Dedifferentiated amniotic fluid mesenchymal stem cell (primary cell): ENCODE results near the gene DNAH9.

Source experiments
- DNase-seq: peaks from one replicate; pipeline ENCODE4 v3.0.0-alpha.2; 2016; ENCODE audit errors: extremely low spot score

DNAH9 gene

GRCh38 chr17:11757815-11758214 is 159.5 kb downstream of the DNAH9 start:
- DNase-seq: no peak

GRCh38 chr17:11768106-11768505 is 169.8 kb downstream of the DNAH9 start:
- no peak for DNase-seq

GRCh38 chr17:11768981-11769380 is 170.7 kb downstream of the DNAH9 start:
- DNase-seq: no peak

GRCh38 chr17:11772031-11772430 is 173.8 kb downstream of the DNAH9 start:
- no peak for DNase-seq

GRCh38 chr17:11779892-11780291 is 181.6 kb downstream of the DNAH9 start:
- DNase-seq: no peak

GRCh38 chr17:11780621-11781020 is 182.4 kb downstream of the DNAH9 start:
- no peak for DNase-seq

GRCh38 chr17:11786711-11787438 is 188.6 kb downstream of the DNAH9 start:
- no peak for DNase-seq

- no peak for DNase-seq
These were observed 197.6 kb downstream of the DNAH9 start for GRCh38 chr17:11795906-11796305.

GRCh38 chr17:11797803-11798202 is 199.5 kb downstream of the DNAH9 start:
- DNase-seq: no peak

GRCh38 chr17:11803231-11803969 is 205.1 kb downstream of the DNAH9 start:
- DNase-seq: no peak

GRCh38 chr17:11805138-11805537 is 206.9 kb downstream of the DNAH9 start:
- no peak for DNase-seq

- DNase-seq: no peak
These were observed 207.7 kb downstream of the DNAH9 start for GRCh38 chr17:11805952-11806351.

GRCh38 chr17:11807606-11808005 is 209.3 kb downstream of the DNAH9 start:
- no peak for DNase-seq

GRCh38 chr17:11813278-11813677 is 215.0 kb downstream of the DNAH9 start:
- no peak for DNase-seq

GRCh38 chr17:11813871-11814270 is 215.6 kb downstream of the DNAH9 start:
- DNase-seq: no peak

GRCh38 chr17:11814655-11815262 is 216.5 kb downstream of the DNAH9 start:
- DNase-seq: no peak

- DNase-seq: no peak
These were observed 218.1 kb downstream of the DNAH9 start for GRCh38 chr17:11816409-11816808.

- no peak for DNase-seq
These were observed 225.6 kb downstream of the DNAH9 start for GRCh38 chr17:11823862-11824261.

- DNase-seq: no peak
These were observed 227.4 kb downstream of the DNAH9 start for GRCh38 chr17:11825572-11826209.

GRCh38 chr17:11832401-11833137 is 234.3 kb downstream of the DNAH9 start:
- no peak for DNase-seq

GRCh38 chr17:11836508-11836907 is 238.2 kb downstream of the DNAH9 start:
- DNase-seq: no peak

GRCh38 chr17:11840052-11840451 is 241.8 kb downstream of the DNAH9 start:
- DNase-seq: no peak
